ENCODE measurements around the gene LHX6.

Gene LHX6

GRCh38 chr9:122188369-122188768, 40.4 kb downstream of the LHX6 start:
- no peak for DNase-seq

GRCh38 chr9:122186777-122187470, 41.8 kb downstream of the LHX6 start:
- no peak for DNase-seq

GRCh38 chr9:122186301-122186700, 42.5 kb downstream of the LHX6 start:
- DNase-seq = no peak

GRCh38 chr9:122184551-122184950, 44.2 kb downstream of the LHX6 start:
- DNase-seq = no peak

GRCh38 chr9:122183501-122183900, 45.3 kb downstream of the LHX6 start:
- no peak for DNase-seq

- no peak for DNase-seq
These were observed 48.1 kb downstream of the LHX6 start for GRCh38 chr9:122180633-122181032.

- DNase-seq = no peak
These were observed 49.1 kb downstream of the LHX6 start for GRCh38 chr9:122179690-122180074.

- DNase-seq = no peak
These were observed 49.6 kb downstream of the LHX6 start for GRCh38 chr9:122179054-122179689.

- DNase-seq = no peak
These were observed 51.8 kb downstream of the LHX6 start for GRCh38 chr9:122176916-122177315.

- DNase-seq = no peak
These were observed 55.1 kb downstream of the LHX6 start for GRCh38 chr9:122173670-122174069.

GRCh38 chr9:122172131-122172530, 56.6 kb downstream of the LHX6 start:
- no peak for DNase-seq

GRCh38 chr9:122168356-122168755, 60.4 kb downstream of the LHX6 start:
- no peak for DNase-seq

GRCh38 chr9:122164286-122164685, 64.5 kb downstream of the LHX6 start:
- DNase-seq = no peak

- DNase-seq = no peak
These were observed 66.3 kb downstream of the LHX6 start for GRCh38 chr9:122162415-122162814.

- DNase-seq = no peak
These were observed 68.9 kb downstream of the LHX6 start for GRCh38 chr9:122159925-122160246.

GRCh38 chr9:122159026-122159924, 69.5 kb downstream of the LHX6 start, which contains the start of the genes MORN5 and NDUFA8:
TSS of gene MORN5 (plus strand) at chr9:122159908. CDS start at chr9:122159973, 65 bp downstream.
TSS of gene NDUFA8 (minus strand) at chr9:122159779. CDS start at chr9:122159677, 102 bp downstream.
- DNase-seq = peak; percentile 97

GRCh38 chr9:122158202-122158601, 70.6 kb downstream of the LHX6 start:
- DNase-seq = peak; percentile 34

GRCh38 chr9:122155796-122156195, 73.0 kb downstream of the LHX6 start:
- DNase-seq = no peak
